Measurements from ENCODE around the gene CD248. TPM values are rescaled to one million over a fixed set of nuclear protein-coding genes. Genes with fewer than 3 reads are reported as not detected.
"Not testable (repeated sequence)": the region's sequence is repeated elsewhere in the genome, so short reads cannot be mapped to it uniquely, and the experiment has no call there.

CD248 gene
- total RNA-seq, 2 donors from 2014 or later, result 67.5 to 248 TPM

DNA sequence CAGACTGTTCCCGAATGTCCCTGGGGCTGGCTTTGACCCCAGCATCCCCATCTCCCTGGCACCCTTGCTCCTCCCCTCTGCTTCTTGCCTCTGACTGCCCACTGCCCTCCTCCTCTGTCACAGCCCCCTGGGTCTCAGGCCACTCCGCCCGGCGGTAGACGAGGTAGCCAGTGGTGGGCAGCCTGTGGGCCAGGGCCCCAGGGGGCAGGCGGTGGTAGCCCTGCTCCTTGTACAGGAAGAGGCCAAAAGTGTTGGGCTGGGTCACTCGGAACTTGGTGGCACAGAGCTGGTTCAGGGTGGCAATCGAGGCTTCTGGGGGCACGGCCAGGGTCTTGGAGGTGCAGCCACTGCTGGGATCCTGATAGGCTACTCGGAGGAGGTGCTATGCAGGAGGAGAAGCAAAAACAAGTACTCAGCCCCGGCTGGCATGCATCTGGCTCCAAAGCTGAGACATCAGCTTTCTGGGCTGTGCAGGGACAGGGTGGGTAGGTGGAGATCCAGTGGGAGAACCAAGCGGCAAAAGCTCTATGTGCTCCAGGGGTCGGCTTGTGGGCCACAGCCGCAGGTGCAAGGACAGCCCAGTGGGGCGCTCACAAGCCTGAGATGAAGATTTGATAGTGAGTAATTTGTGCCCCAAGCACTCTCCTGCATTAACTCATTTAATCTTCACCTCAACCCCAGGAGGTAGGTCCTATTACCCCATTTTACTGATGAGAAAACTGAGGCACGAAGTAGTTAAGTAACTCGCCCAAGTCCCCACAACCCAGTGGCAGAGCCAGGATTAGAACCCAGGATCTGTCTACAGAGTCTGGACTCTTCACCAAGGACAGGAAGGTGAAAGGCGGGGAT, 15.8 kb upstream of the CD248 start:
- peak; percentile 69 for DNase-seq (ENCODE audit: low spot score)
- intact Hi-C loops (cut with DNase I), result no loop called here

DNA sequence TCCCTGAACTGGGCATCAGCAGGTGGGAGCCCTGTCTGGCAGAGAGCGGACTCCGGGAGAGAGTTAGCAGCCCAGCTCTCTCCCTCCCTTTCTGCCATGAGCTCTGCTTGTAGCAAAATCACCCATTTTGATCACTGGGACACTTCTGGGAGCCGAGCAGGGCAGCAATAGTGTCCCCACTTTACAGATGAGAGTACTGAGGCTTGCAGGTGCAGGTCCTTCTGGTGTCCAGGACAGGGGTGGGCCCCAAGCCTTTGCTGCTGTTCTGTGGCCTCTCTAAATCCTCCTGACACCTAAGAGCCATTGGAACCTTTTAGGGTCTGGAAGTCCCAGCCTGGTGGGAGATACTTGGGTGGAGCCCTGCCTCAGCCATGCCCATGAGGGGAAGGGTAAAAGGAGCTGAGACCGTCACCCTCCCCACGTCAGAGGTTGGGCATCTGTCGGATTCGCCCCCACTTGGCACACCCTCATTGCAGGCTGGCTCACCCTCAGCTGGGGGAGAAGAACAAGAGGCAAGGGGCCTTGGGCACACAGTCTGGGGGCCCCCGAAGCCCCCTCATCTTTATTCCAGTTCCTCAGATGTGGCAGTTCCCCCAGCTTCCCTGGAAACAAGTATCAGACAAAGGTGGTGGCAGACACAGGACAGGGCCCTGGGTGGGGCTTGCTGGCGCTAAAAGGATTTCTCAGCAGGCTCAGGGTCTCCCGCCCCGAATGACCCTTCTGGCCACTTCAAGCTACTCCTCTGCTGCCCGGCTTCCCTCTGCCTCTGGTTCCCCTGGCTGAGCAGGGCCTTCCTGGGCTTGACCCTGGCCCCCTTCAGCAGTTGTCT, 14.9 kb upstream of the CD248 start:
- DNase-seq (ENCODE audit: low spot score), result peak; percentile 71
- intact Hi-C loops (cut with DNase I), result no loop called here

DNA sequence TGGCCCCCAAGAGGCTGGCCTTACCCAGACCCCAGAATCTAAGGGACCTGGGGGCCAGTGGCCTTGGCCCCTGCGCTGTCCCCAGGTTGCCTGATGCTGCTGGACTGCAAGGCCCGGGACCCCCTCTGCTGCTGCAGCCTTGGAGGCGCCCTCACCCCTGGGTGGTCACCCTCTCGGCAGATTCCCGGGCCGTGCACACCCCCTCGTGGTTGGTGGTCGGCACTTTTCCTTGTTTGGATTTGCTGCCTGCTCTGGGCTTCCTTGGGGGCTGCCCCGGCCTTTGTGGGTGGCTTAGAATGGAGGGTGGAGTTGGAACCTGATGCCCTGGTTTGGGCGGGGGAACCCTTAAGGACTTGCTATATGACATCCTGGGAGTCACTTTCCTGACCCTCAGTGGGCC, 14.1 kb upstream of the CD248 start:
- DNase-seq (ENCODE audit: low spot score), result peak; percentile 76
- intact Hi-C loops (cut with DNase I), result no loop called here

DNA sequence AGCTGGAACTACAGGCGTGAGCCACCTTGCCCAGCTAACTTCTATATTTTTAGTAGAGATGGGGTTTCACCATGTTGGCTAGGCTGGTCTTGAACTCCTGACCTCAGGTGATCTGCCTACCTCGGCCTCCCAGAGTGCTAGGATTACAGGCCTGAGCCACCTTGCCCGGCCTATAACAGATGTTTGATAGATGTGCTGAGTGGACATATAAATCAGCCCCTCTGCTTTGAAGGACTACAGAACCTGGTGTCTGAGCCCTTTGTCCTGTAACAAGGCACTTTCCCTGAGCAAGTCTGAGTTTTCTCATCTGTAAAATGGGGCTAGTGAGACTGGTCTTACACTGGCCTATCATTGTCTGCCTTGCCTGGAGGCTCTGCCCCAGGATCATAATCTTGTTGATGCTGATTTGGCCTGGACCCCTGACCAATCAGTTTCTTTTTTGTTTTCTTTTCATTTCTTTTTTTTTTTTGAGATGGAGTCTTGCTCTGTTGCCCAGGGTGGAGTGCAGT, 12.4 kb upstream of the CD248 start:
- intact Hi-C loops (cut with DNase I), result no loop called here
- DNase-seq (ENCODE audit: low spot score), result no peak

DNA sequence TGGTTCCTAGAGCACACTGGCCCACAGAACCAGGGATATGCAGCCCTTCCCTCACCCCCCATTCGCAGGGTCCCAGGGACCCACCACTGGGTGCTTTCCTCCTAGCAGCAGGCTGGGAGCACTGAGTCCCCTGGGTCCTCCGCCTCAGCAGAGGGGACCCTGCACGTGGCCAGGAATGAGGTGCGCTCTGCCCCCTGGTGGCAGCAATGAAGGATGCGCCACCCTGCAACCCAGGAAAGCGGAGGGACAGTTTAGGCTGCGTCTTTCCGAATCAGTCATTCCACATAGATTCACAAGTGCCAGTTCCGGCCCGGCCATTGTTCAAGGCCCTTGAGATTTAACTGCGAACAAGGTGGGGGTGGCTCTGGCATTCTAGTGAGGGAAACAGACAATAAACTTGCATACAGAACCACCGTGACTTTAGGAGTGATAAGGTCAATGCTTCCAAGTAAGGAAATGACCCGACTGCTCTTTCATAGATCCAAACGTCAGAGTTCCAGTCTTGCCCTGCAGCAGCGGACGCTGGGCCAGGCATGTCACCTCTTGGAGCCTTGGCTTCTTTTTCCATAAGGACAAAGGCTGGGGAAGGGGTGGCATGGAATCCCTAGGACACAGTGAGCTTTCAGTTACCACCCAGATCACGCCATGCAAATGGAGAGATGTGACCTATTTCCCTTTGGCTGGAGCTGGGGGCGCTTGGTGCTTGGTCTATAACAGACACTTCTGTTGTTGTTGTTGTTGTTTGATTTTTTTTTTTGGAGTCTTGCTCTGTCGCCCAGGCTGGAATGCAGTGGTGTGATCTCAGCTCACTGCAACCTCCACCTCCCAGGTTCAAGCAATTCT, 11.7 kb upstream of the CD248 start:
- intact Hi-C loops (cut with DNase I), result no loop called here
- DNase-seq (ENCODE audit: low spot score), result peak; percentile 93

DNA sequence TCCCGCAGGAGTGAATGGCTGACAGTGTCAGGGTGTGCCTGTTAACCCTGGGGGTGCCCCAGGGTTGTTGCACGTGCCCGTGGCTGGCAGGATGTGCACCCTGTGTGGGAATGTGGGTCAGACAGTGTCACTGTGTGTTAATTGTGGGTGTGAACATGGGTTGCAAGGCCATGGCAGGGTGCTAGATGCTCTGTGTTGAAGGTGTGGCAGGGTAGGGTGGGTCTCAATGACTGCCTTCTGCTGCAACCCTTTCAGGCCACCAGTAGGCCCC, 11.1 kb upstream of the CD248 start:
- no peak for DNase-seq (ENCODE audit: low spot score)
- intact Hi-C loops (cut with DNase I), result no loop called here

DNA sequence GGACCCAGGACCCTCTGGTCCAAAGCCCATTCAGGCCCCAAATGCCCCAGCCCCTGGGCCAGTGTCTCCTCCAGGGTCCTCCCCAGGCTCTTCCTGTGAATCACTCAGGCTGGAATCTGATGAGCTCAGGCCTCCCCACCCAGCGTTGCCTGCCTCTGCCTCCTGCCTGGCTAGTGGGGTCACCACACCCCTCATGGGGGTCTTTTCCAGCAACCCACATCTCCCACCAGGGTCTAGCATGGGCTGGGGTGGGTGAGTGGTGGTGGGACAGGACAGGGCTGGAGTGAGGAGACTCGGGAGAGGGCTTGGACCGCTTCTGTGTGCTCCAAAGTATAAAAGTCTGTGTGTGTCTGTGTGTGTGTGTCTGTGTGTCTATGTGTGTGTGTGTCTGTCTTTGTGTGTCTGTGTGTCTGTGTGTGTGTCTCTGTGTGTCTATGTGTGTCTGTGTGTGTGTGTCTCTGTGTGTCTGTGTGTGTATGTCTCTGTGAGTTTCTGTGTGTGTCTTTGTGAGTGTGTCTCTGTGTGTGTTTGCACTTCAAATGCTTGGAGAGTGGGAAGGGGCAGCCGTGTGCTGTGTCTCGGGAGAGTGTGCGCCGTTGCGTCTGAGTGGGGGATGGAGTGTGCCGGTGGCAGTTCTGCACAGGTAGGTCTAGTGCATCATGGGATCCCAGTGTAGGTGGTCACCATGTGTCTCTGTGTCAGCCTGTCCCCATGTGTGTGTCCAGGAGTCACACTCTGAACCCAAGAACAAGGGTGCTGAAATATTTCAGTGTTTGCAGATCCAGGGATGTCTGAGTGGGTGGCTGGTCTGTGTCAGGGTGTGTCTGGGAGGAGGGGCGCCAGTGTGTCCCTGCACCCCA, 10.6 kb upstream of the CD248 start:
- DNase-seq (ENCODE audit: low spot score), result no peak
- intact Hi-C loops (cut with DNase I), result no loop called here

DNA sequence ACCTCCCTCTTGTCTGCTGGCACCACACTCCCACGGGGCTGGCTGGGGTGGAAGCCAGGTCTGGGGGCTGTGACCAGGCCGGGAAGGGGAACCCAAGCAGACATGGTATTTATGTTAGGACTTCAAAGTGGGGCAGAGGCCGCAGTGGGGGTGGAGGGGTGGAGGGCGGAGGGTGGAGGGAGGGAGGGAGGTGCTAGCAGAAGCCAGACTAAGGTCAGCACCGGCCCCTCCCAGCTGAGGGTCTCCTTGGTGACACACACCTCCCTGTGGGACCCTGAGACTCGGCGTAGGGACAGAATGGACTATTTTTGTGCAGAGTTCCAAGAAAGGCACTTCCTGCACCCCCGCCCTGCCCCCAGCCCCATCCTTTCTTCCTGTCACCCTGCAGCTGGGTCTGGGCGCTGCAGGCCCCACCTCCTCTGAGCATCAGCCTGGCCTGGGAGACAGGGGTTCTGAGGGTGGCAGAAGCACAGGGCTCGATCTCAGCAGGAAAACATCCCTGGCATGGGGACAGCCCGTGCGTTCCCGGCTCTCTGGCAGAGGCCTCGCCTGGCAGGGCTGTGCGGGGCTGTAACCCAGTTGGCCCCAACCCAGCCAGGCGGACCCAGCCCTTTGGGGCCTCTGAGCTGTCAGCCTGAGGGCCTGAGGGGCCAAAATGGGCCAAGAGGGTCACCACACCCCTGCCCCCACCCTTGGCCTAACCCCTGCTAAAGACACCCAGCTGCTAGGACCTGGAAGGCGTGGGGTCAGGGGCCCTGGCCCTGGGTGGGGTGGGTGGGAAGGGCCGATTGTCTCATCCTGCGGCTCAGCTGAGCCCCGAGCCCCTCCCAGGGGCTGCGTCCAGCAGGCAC, 9.6 kb upstream of the CD248 start:
- no peak for DNase-seq (ENCODE audit: low spot score)
- intact Hi-C loops (cut with DNase I), result no loop called here

DNA sequence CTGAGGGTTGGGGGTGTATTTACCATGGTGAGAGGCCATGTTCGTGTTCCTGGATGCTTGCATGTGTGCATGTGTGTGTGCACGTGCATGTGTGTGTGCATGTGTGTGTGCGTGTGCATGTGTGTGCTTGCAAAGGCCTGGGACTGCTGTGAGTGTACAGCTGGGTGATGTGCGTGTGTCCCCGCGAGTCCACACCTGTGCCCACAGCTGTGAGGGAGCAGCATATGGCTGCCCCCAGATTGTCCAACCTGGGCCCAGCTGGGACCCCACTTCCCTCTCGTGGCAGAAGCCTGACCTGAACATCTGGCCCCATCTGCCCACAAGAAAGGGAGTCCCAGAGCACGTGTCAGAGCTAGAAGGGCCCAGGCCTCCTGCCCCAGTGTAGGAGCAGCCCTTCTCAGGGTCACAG, 8.4 kb upstream of the CD248 start:
- intact Hi-C loops (cut with DNase I), result no loop called here
- DNase-seq (ENCODE audit: low spot score), result no peak

DNA sequence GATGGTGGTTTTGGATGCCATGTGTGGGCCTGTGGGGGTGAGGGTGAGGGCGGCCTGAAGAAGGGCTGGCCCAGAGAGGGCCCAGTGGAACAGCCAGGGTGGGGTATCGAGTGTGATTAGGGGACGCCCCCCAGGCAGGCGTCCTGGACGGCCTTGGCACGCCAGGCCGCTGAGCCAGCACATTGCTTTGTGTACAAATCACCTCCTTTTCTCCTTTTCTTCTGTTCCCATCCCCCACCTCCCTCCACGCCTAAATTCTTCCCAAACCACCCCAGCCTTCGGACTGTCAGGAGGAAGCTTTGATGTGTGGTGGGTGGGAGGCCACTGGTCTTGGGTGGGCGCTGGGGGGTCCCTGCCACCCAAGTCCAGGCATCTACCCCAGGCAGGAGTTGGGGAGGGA, 7.8 kb upstream of the CD248 start:
- intact Hi-C loops (cut with DNase I), result no loop called here
- no peak for DNase-seq (ENCODE audit: low spot score)

DNA sequence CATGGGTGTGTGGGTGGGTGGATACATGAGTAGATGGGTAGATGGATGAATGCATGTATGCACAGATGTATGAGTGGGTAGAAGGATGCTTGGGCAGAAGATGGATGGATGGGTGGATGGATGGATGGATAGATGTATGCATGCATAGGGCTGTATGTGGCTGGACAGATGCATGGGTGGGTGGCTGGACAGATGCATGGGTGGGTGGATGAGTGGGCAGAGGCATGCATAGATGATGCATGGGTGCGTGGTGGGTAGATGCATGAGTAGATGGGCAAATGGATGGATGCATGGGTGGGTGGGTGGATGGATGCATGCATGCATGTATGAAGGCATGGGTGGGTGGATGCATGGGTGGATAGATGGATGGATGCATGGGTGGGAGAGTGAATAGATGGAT, 6.8 kb upstream of the CD248 start:
- intact Hi-C loops (cut with DNase I), result no loop called here
- DNase-seq (ENCODE audit: low spot score), result no peak

DNA sequence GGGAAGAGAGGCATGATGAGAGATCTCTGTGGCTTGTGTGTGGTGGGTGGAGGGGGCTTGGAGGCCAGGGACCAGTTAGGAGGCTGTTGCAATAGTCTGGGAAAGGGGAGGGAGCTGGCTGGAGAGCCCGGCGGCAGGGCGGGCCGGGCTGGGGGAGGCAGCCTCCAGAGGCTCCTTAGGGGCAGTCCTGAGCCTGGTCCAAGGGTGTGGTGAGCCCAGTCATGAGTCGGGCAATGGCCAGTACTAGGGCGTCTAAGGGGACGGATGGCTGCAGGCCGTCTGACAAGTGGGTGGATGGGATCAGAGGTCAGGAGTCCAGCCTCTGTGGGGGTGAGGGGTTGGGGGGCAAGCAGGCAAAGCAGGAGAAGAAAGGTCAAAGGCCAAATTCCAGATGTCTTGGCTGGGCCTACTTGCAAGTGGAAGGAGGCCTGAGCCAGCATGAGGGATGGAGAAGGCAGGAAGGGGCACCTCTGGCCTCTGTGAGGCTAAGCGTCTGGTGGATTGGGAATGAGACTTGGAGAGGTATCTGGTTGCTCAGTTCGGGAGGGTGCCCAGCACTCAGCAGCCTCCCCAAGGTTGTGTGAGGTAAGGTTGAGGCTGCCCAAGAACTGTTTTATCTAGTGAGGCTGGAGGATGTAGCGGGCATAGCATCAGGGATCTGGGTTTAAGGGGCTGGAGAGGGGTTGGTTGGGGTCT, 6.0 kb upstream of the CD248 start:
- DNase-seq (ENCODE audit: low spot score), result peak; percentile 95
- intact Hi-C loops (cut with DNase I), result no loop called here

DNA sequence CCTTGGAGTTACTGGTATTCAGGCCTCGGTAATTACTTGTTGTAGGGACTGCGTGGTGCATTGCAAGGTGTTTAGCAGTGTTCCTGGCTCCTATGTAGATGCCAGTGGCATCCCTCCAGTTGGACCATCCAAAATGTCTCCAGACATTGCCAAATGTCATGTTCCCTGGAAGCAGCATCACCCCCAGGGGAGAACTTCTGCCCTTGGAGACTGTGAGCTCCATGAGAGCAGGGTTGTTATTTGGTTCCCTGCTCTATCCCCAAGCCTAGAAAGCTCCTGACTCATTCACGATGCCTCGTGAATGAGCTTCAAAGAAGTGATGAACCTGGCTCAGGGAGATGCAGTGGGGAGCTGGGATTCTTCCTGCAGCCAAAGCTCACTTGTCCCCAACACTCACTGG, 4.8 kb upstream of the CD248 start:
- intact Hi-C loops (cut with DNase I), result no loop called here
- DNase-seq (ENCODE audit: low spot score), result no peak

DNA sequence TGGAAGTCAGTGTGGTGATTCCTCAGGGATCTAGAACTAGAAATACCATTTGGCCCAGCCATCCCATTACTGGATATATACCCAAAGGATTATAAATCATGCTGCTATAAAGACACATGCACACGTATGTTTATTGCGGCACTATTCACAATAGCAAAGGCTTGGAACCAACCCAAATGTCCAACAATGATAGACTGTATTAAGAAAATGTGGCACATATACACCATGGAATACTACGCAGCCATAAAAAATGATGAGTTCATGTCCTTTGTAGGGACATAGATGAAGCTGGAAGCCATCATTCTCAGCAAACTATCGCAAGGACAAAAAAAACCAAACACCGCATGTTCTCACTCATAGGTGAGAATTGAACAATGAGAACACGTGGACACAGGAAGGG, 3.9 kb upstream of the CD248 start:
- DNase-seq (ENCODE audit: low spot score); intact Hi-C loops (cut with DNase I): not testable (repeated sequence)

DNA sequence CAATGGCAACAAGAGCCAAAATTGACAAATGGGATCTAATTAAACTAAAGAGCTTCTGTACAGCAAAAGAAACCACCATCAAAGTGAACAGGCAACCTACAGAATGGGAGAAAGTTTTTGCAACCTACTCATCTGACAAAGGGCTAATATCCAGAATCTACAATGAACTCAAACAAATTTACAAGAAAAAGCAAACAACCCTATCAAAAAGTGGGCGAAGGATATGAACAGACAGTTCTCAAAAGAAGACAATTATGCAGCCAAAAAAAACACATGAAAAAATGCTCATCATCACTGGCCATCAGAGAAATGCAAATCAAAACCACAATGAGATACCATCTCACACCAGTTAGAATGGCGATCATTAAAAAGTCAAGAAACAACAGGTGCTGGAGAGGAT, 3.4 kb upstream of the CD248 start:
- DNase-seq (ENCODE audit: low spot score); intact Hi-C loops (cut with DNase I): not testable (repeated sequence)

DNA sequence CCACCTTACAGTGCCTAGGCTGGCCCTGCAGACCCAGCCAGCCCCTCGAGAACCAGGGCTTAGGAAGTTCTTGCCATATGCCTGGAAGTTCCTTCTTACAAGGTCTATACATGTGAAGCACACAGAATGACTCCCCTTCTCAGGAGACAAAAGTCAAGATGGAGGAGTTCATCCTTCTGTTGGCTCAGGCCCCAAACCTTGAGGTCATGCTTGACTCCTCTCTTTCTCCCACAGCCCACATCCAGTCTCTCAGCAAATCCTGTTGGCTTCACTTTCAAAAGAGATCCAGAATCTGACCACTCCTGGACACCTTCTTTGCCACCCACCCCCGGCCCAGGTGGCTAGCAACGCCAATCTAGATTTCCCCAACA, 1.7 kb upstream of the CD248 start:
- intact Hi-C loops (cut with DNase I), result no loop called here
- no peak for DNase-seq (ENCODE audit: low spot score)

DNA sequence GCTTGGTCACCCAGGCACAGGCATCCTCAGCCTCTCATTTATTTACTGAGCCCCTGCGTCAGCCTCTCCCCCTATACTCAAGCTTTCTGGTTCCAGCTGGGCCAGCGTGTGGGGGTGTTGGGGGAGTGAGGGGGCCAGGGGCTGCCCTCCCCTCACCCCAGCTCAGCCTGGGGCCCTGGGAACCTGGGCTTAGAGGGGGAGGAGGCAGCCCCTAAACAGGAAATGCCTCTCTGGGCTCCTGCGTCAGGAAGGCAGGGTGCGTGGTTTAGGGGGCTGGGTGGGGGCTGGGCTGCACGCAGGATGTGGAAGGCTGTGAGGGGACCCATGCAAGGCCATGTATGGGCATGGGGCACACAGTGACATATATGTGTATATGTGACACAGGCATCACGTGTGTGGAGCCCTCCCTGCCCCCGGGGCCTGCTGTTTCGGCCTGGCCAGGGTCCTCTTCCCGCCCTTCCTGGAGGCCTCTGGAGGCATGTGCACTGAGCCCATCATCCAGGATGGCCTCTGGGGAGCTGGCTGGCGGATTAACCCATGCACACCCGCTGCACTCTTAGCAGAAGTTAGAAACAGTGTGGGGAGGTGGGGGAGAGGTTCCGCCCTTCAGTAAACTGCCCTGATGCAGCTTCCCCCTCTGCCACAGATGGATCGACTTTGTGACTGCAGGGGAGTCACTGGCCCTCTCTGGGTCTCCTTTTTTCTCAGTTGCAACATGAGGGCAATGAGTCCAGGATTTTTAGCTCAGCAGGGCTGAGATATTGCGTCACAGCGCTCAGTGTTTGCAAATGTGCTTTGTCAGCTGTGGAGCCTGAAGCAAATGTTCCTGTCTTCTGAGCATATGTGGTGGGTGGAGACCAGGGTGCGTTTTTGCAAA, 1.1 kb upstream of the CD248 start:
- intact Hi-C loops (cut with DNase I), result no loop called here
- no peak for DNase-seq (ENCODE audit: low spot score)
